ENCODE data around the gene VWC2L. TPM values are rescaled to one million over a fixed set of nuclear protein-coding genes. Genes with fewer than 3 reads are reported as not detected.

The VWC2L gene
- total and polyA plus RNA-seq, 2 of the 4 experiments (the other 2 are of a cell fraction) = not detected

GRCh38 chr2:214477305-214477704, 66.5 kb downstream of the VWC2L start:
- Histone ChIP-seq H2BK15ac (ENCODE audit: low read depth, low read length) (no peak overlapping the region), H3K18ac (ENCODE audit: low read depth, low read length) (no peak overlapping the region), H2AFZ (replicated peaks; ENCODE audit: low read length, poor library complexity) (no peak overlapping the region), H4K8ac (ENCODE audit: low read depth in 2 of 2, low read length in 2 of 2) (no peak overlapping the region), H3K36me3 (ENCODE audit: control insufficient read depth, insufficient read depth, low read length) (no peaks in the 10 kb centered on the region), H3K4ac (ENCODE audit: low read depth, low read length) (no peak overlapping the region), H2BK5ac (ENCODE audit: low read depth, low read length, poor library complexity, severe bottlenecking) (no peak overlapping the region), H3K79me1 (ENCODE audit: low read depth in 1 of 2, low read length in 2 of 2) (no peaks in the 10 kb centered on the region), H4K5ac (ENCODE audit: low read depth, low read length) (no peak overlapping the region), H3K4me3 (ENCODE audit: insufficient read depth, low read depth, low read length) (no peak overlapping the region), H2BK20ac (ENCODE audit: low read depth, low read length) (no peak overlapping the region), H3K9me1 (ENCODE audit: insufficient read depth, low read length) (no peaks in the 10 kb centered on the region), H3K14ac (replicated peaks; ENCODE audit: low read depth, low read length) (no peak overlapping the region), H3K23ac (ENCODE audit: low read depth, low read length) (no peak overlapping the region), H4K91ac (ENCODE audit: insufficient read depth, low read depth, low read length) (no peak overlapping the region), H4K20me1 (ENCODE audit: insufficient read depth, low read length) (no peaks in the 10 kb centered on the region), H3K4me2 (ENCODE audit: low read depth, low read length) (no peak overlapping the region), H3K9ac (ENCODE audit: low read depth, low read length) (no peak overlapping the region), H3K27me3 (ENCODE audit: control insufficient read depth, insufficient read depth, low read length) (no peaks in the 10 kb centered on the region), H3K27ac (ENCODE audit: insufficient read depth, low read length) (no peak overlapping the region), H2BK120ac (ENCODE audit: low read depth, low read length) (no peak overlapping the region), H3K56ac (ENCODE audit: extremely low read depth, insufficient read depth, low read length) (no peak overlapping the region), H2AK5ac (ENCODE audit: low read depth, low read length) (no peak overlapping the region), H2AK9ac (replicated peaks; ENCODE audit: low read depth, low read length, poor library complexity) (no peak overlapping the region), H3K9me3 (ENCODE audit: control insufficient read depth, insufficient read depth, low read length) (no peaks in the 10 kb centered on the region), H3K4me1 (ENCODE audit: control insufficient read depth, insufficient read depth, low read length) (no peaks in the 10 kb centered on the region; the same call in 1 of the 2 replicates)
- ATAC-seq (ENCODE audit: low read depth) (no peak), DNase-seq (no peak)
- in situ Hi-C loops (cut with MboI; ENCODE audit: low sequenced_read_pairs) (no loop called here), dilution Hi-C loops (cut with HindIII; ENCODE audit: low sequenced_read_pairs, unreplicated experiment) (no loop called here), intact Hi-C loops (cut with micrococcal nuclease) (no loop called here)
- POLR2A ChIA-PET (ENCODE audit: unreplicated experiment) = no interaction called here
- WGBS, 2 experiments (ENCODE audit: extremely low coverage in 2 of 2, insufficient read length in 1 of 2) = 83% methylated on average over 1 of the region's 2 CpGs; no CpG with 5 or more reads in 1 of the 2 experiments
- BruUV-seq (replicated peaks) = no TSS peak
- no peak for TF ChIP-seq MAFK (IDR thresholded peaks at IDR 0.05; ENCODE audit: low read depth, low read length)
- TF ChIP-seq NFE2L2 (IDR thresholded peaks at IDR 0.05; ENCODE audit: low read depth, low read length) = no peak
- TF ChIP-seq BHLHE40 (IDR thresholded peaks at IDR 0.05; ENCODE audit: low read depth, low read length) = no peak
- no peak for TF ChIP-seq POLR2A (IDR thresholded peaks at IDR 0.05; ENCODE audit: low read depth, low read length)
- no peak for TF ChIP-seq FOS (IDR thresholded peaks at IDR 0.05; ENCODE audit: low read depth, low read length)
- no peak for TF ChIP-seq MXI1 (IDR thresholded peaks at IDR 0.05; ENCODE audit: borderline replicate concordance, low read depth, low read length)
- no peak for TF ChIP-seq RCOR1 (IDR thresholded peaks at IDR 0.05; ENCODE audit: insufficient replicate concordance, low read length)
- TF ChIP-seq CHD1 (IDR thresholded peaks at IDR 0.05; ENCODE audit: low read depth, low read length) = no peak
- no peak for TF ChIP-seq CEBPB (IDR thresholded peaks at IDR 0.05; ENCODE audit: low read depth, low read length)
- TF ChIP-seq CTCF (conservative IDR thresholded peaks at IDR 0.05; ENCODE audit: low read depth, low read length) = no peak
- TF ChIP-seq RFX5 (IDR thresholded peaks at IDR 0.05; ENCODE audit: low read depth, low read length) = no peak
- CTCF ChIA-PET = interaction anchor here (0.6 kb wide), 1 partner anchor 18 kb away, joined by 3 read pairs; no protein-coding TSS in a partner anchor

Measured in IMR-90 (cell line).